Right lobe of liver (tissue), 6 donors: Measurements from ENCODE around the gene ZC3H12A. TPM values are rescaled to one million over a fixed set of nuclear protein-coding genes. Genes with fewer than 3 reads are reported as not detected.
A peak's percentile ranks its signal among the peaks of the same experiment; 100 is the strongest.

Experiments used
- ATAC-seq, 4 donors: fragments of 200-7000 bp; cut with Tn5 transposase; one replicate each; pipeline ENCODE4 v1.9.1; 2020; ENCODE audit warnings: mild to moderate bottlenecking in 4 of 4, moderate library complexity in 4 of 4
- DNase-seq, 3 donors: peaks; one replicate each; pipeline ENCODE4 v3.0.0-alpha.2; 2020
- H3K27ac ChIP-seq, 3 donors: fragments of 200-600 bp; one replicate each; pipeline ENCODE4 v1.8.0; 2022
- H3K27me3 ChIP-seq, 2 donors: fragments of 200-600 bp; one replicate each; pipeline ENCODE4 v1.8.0; 2022
- H3K36me3 ChIP-seq, 4 donors: fragments of 200-600 bp; sonication (generic) in 1 of 4; one replicate each; pipeline versions ENCODE4 v1.5.1 to v1.8.0; 2017 to 2022; ENCODE audit warnings: control low read depth in 1 of 4
- H3K4me1 ChIP-seq, 4 donors: fragments of 200-600 bp; sonication (generic) in 1 of 4; one replicate each; pipeline versions ENCODE4 v1.5.1 to v1.8.0; 2017 to 2022; ENCODE audit warnings: control low read depth in 1 of 4
- H3K4me3 ChIP-seq, 3 donors: fragments of 200-600 bp; one replicate each; pipeline ENCODE4 v1.8.0; 2022
- H3K9me3 ChIP-seq, 4 donors: fragments of 200-600 bp; sonication (generic) in 1 of 4; one replicate each; pipeline versions ENCODE4 v1.5.1 to v1.8.0; 2017 to 2022; ENCODE audit warnings: control low read depth in 1 of 4
- CTCF ChIP-seq, 4 donors: fragments of 200-600 bp in 3 of 4; fragments of 450-650 bp in 1 of 4; IDR thresholded peaks; one replicate each; pipeline versions ENCODE4 v1.5.1 to v1.8.0; 2016 to 2022; ENCODE audit warnings: antibody characterized with exemption in 4 of 4, mild to moderate bottlenecking in 2 of 4
- POLR2A ChIP-seq: fragments of 450-650 bp; IDR thresholded peaks from one replicate; pipeline ENCODE4 v1.6.1; 2017; ENCODE audit warnings: antibody characterized with exemption, mild to moderate bottlenecking
- WGBS: methylation state at CpG from one replicate; pipeline ENCODE4 v1.1.6; 2018; ENCODE audit warnings: low coverage, low lambda C conversion rate; ENCODE audit not compliant: insufficient coverage; ENCODE audit errors: missing lambda C conversion rate; 5-methylcytosine and 5-hydroxymethylcytosine counted together
- intact Hi-C, 2 donors: fragments of 100-400 bp; cut with DNase I; formaldehyde crosslinking; loops; one replicate each; pipeline versions ENCODE4 v1.11.2 to v1.14.1; 2022
- long read RNA-seq: library from polyadenylated mRNA; unstranded; transcript quantifications from one replicate; pipeline ENCODE4 v2.0.0, GENCODE V29; 2019
- total RNA-seq, 6 experiments: library from RNA; depleted of rRNA in 2 of 6; stranded (reverse); fragments of >200 nt in 2 of 6; fragmentation: NEBNext Ultra II Directional in 3 of 6; extraction: Animal tissue kit (Norgen Biotek cat#: 25700) in 3 of 6; gene quantifications; one replicate each; pipeline versions ENCODE4 v1.1.0 to v1.2.4, GENCODE V29; 2016 to 2023
- donor health status: DM: no; HTN: yes; CAD: no.
- donor health status: DM: no; HTN: no; CAD: no.
- donor health status: DM: no; HTN: no; CAD: no.
- donor health status: DM: no; HTN: yes; CAD: no.
- donor health status: DM: no; HTN: yes; CAD: no.

The ZC3H12A gene
- 10 to 100 TPM in 3 of 6 experiments, 1 to 10 TPM in 3; 2.7 to 21.9 (median 8.3) TPM for total RNA-seq
- long read RNA-seq, partial matches to known transcripts = 0 of 1 reads
- long read RNA-seq, other reads (novel, unspliced or antisense) = 1 of 1 reads

- Histone ChIP-seq H3K4me1 (peaks cover 0 to 63% (median 23%) of the 10 kb centered on the region in 4 donors), H3K27ac (peak within 1 kb of the TSS; percentile 94 to 100 (median 98)), H3K27me3 (no peaks in the 10 kb centered on the region), H3K36me3 (peaks cover 0 to 13% (median 2%) of the 10 kb centered on the region in 4 donors), H3K9me3 (no peaks in the 10 kb centered on the region), H3K4me3 (peak within 1 kb of the TSS; percentile 79 to 86 (median 85))
- intact Hi-C loops = no loop called here
- peak; percentile 95 to 96 (median 96) for DNase-seq
- ATAC-seq = peak; percentile 54 to 91 (median 86)
- no CpG with 5 or more reads among the region's 78 CpGs for WGBS
- TF ChIP-seq CTCF (IDR thresholded peaks at IDR 0.05) = no peak
- peak; percentile 99 for TF ChIP-seq POLR2A
Observed at GRCh38 chr1:37474046-37474696, at the start of gene ZC3H12A. ZC3H12A (plus strand) TSS chr1:37474580; CDS start chr1:37475497, 917 bp downstream.

GRCh38 chr1:37425221-37425620 is 49.2 kb upstream of the ZC3H12A start:
- no peak for TF ChIP-seq POLR2A
- TF ChIP-seq CTCF (IDR thresholded peaks at IDR 0.05) = no peak
- Histone ChIP-seq H3K27me3 (no peaks in the 10 kb centered on the region), H3K36me3 (no peaks in the 10 kb centered on the region), H3K4me1 (no peaks in the 10 kb centered on the region), H3K4me3 (no peak overlapping the region), H3K9me3 (no peaks in the 10 kb centered on the region), H3K27ac (no peak overlapping the region)
- intact Hi-C loops = no loop called here
- 18% methylated on average over 4 of the region's 5 CpGs for WGBS
- DNase-seq (no peak), ATAC-seq (no peak)

GRCh38 chr1:37429029-37429428 is 45.4 kb upstream of the ZC3H12A start:
- intact Hi-C loops = no loop called here
- Histone ChIP-seq H3K9me3 (no peaks in the 10 kb centered on the region), H3K36me3 (no peaks in the 10 kb centered on the region), H3K27ac (no peak overlapping the region), H3K27me3 (no peaks in the 10 kb centered on the region), H3K4me1 (no peaks in the 10 kb centered on the region), H3K4me3 (no peak overlapping the region)
- ATAC-seq (no peak), DNase-seq (no peak)
- WGBS = 43% methylated on average over 5 of the region's 6 CpGs
- no peak for TF ChIP-seq POLR2A
- TF ChIP-seq CTCF (IDR thresholded peaks at IDR 0.05) = no peak

GRCh38 chr1:37430103-37430985 is 44.0 kb upstream of the ZC3H12A start:
- intact Hi-C loops = loop anchor here (10.0 kb wide), 2 partner anchors 726 to 856 kb away; no protein-coding TSS in a partner anchor
- ATAC-seq = no peak
- H3K4me3 ChIP-seq = no peak overlapping the region
- no peaks in the 10 kb centered on the region for H3K27me3 ChIP-seq
- H3K36me3 ChIP-seq = no peaks in the 10 kb centered on the region
- TF ChIP-seq POLR2A (no peak), CTCF (IDR thresholded peaks at IDR 0.05) (no peak)
- no peaks in the 10 kb centered on the region for H3K4me1 ChIP-seq
- 14% methylated on average over 2 of the region's 11 CpGs for WGBS
- H3K27ac ChIP-seq = no peak overlapping the region
- no peaks in the 10 kb centered on the region for H3K9me3 ChIP-seq
- DNase-seq = no peak
